ENCODE data around the gene RGS6. TPM values are rescaled to one million over a fixed set of nuclear protein-coding genes. Genes with fewer than 3 reads are reported as not detected.

Gene RGS6
- total and polyA plus RNA-seq, 2 donors (not counting 1 experiment from before 2014, with no cell fraction given) = not detected

- Histone ChIP-seq H3K4me2 (ENCODE audit: extremely low read depth, insufficient read depth, low read length) (no peak overlapping the region), H4K20me1 (ENCODE audit: control insufficient read depth, extremely low read depth, insufficient read depth, low read length) (no peaks in the 10 kb centered on the region), H3K27me3 (ENCODE audit: control insufficient read depth, insufficient read depth, low read length) (no peaks in the 10 kb centered on the region), H3K9me3 (ENCODE audit: control insufficient read depth, insufficient read depth, low read depth, low read length) (no peaks in the 10 kb centered on the region), H3K9ac (ENCODE audit: insufficient read depth, low read length) (no peak overlapping the region), H2AFZ (ENCODE audit: low read length) (no peak overlapping the region), H3K4me3 (replicated peaks in 1 of 4; ENCODE audit: control extremely low read depth in 1 of 4, insufficient read depth in 1 of 4, low read depth in 3 of 4, low read length in 4 of 4) (no peak overlapping the region), H3K27ac (ENCODE audit: insufficient read depth, low read length) (no peak overlapping the region), H3K36me3 (ENCODE audit: control insufficient read depth, insufficient read depth, low read length) (no peaks in the 10 kb centered on the region), H3K4me1 (ENCODE audit: control insufficient read depth, extremely low read depth, insufficient read depth, low read length) (no peaks in the 10 kb centered on the region), H3K79me2 (ENCODE audit: control insufficient read depth, insufficient read depth, low read length) (no peaks in the 10 kb centered on the region)
- TF ChIP-seq EZH2 (IDR thresholded peaks at IDR 0.05; ENCODE audit: low read length, missing control alignments) (no peak), CTCF (conservative IDR thresholded peaks at IDR 0.05 in 1 of 2, IDR thresholded peaks at IDR 0.05 in 1 of 2; ENCODE audit: low read depth in 1 of 2, low read length in 2 of 2) (no peak)
- DNase-seq (ENCODE audit: low read depth in 2 of 2) = no peak
Observed at GRCh38 chr14:72535485-72535884, 603.3 kb downstream of the RGS6 start.

- Histone ChIP-seq H3K27ac (ENCODE audit: insufficient read depth, low read length) (no peak overlapping the region), H3K27me3 (ENCODE audit: control insufficient read depth, insufficient read depth, low read length) (no peaks in the 10 kb centered on the region), H3K9me3 (ENCODE audit: control insufficient read depth, insufficient read depth, low read depth, low read length) (no peaks in the 10 kb centered on the region), H2AFZ (ENCODE audit: low read length) (no peak overlapping the region), H3K4me2 (ENCODE audit: extremely low read depth, insufficient read depth, low read length) (no peak overlapping the region), H3K4me3 (replicated peaks in 1 of 4; ENCODE audit: control extremely low read depth in 1 of 4, insufficient read depth in 1 of 4, low read depth in 3 of 4, low read length in 4 of 4) (no peak overlapping the region), H4K20me1 (ENCODE audit: control insufficient read depth, extremely low read depth, insufficient read depth, low read length) (no peaks in the 10 kb centered on the region), H3K9ac (ENCODE audit: insufficient read depth, low read length) (no peak overlapping the region), H3K79me2 (ENCODE audit: control insufficient read depth, insufficient read depth, low read length) (no peaks in the 10 kb centered on the region), H3K4me1 (ENCODE audit: control insufficient read depth, extremely low read depth, insufficient read depth, low read length) (no peaks in the 10 kb centered on the region), H3K36me3 (ENCODE audit: control insufficient read depth, insufficient read depth, low read length) (no peaks in the 10 kb centered on the region)
- DNase-seq (ENCODE audit: low read depth in 2 of 2) = no peak
- TF ChIP-seq EZH2 (IDR thresholded peaks at IDR 0.05; ENCODE audit: low read length, missing control alignments) (no peak), CTCF (conservative IDR thresholded peaks at IDR 0.05 in 1 of 2, IDR thresholded peaks at IDR 0.05 in 1 of 2; ENCODE audit: low read depth in 1 of 2, low read length in 2 of 2) (no peak)
Observed at GRCh38 chr14:72538387-72538786, 606.2 kb downstream of the RGS6 start.

- Histone ChIP-seq H3K4me2 (ENCODE audit: extremely low read depth, insufficient read depth, low read length) (no peak overlapping the region), H4K20me1 (ENCODE audit: control insufficient read depth, extremely low read depth, insufficient read depth, low read length) (no peaks in the 10 kb centered on the region), H3K4me1 (ENCODE audit: control insufficient read depth, extremely low read depth, insufficient read depth, low read length) (no peaks in the 10 kb centered on the region), H3K79me2 (ENCODE audit: control insufficient read depth, insufficient read depth, low read length) (no peaks in the 10 kb centered on the region), H3K27me3 (ENCODE audit: control insufficient read depth, insufficient read depth, low read length) (no peaks in the 10 kb centered on the region), H3K9ac (ENCODE audit: insufficient read depth, low read length) (no peak overlapping the region), H3K9me3 (ENCODE audit: control insufficient read depth, insufficient read depth, low read depth, low read length) (no peaks in the 10 kb centered on the region), H3K27ac (ENCODE audit: insufficient read depth, low read length) (no peak overlapping the region), H3K36me3 (ENCODE audit: control insufficient read depth, insufficient read depth, low read length) (no peaks in the 10 kb centered on the region), H2AFZ (ENCODE audit: low read length) (no peak overlapping the region), H3K4me3 (replicated peaks in 1 of 4; ENCODE audit: control extremely low read depth in 1 of 4, insufficient read depth in 1 of 4, low read depth in 3 of 4, low read length in 4 of 4) (no peak overlapping the region)
- no peak for DNase-seq (ENCODE audit: low read depth in 2 of 2)
- no peak for TF ChIP-seq EZH2 (IDR thresholded peaks at IDR 0.05; ENCODE audit: low read length, missing control alignments)
- no peak for TF ChIP-seq CTCF (conservative IDR thresholded peaks at IDR 0.05 in 1 of 2, IDR thresholded peaks at IDR 0.05 in 1 of 2; ENCODE audit: low read depth in 1 of 2, low read length in 2 of 2)
Observed at GRCh38 chr14:72539661-72540315, 607.6 kb downstream of the RGS6 start.

Data from fibroblast of lung (primary cell).